ENCODE measurements around the gene GPR55. TPM values are rescaled to one million over a fixed set of nuclear protein-coding genes. Genes with fewer than 3 reads are reported as not detected.

GPR55 gene
- total RNA-seq, 1 experiment from 2014 or later = not detected

GRCh38 chr2:230881840-230882239 is 43.2 kb downstream of the GPR55 start:
- no peak for DNase-seq (ENCODE audit: low read depth)

GRCh38 chr2:230879891-230880290 is 45.2 kb downstream of the GPR55 start:
- no peak for DNase-seq (ENCODE audit: low read depth)

- no peak for DNase-seq (ENCODE audit: low read depth)
Observed at GRCh38 chr2:230879271-230879882, 45.7 kb downstream of the GPR55 start.

DNA sequence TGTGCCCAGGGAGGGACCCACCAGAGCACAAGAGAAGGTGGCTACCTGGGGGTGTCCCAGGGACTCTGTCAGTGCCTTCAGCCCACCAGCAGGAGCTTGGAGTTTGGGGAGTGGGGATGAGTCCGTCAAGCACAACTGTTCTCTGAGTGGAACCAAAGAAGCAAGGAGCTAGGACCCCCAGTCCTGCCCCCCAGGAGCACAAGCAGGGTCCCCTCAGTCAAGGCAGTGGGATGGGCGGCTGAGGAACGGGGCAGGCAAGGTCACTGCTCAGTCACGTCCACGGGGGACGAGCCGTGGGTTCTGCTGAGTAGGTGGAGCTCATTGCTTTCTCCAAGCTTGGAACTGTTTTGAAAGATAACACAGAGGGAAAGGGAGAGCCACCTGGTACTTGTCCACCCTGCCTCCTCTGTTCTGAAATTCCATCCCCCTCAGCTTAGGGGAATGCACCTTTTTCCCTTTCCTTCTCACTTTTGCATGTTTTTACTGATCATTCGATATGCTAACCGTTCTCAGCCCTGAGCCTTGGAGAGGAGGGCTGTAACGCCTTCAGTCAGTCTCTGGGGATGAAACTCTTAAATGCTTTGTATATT is 46.3 kb downstream of the GPR55 start:
- no peak for DNase-seq (ENCODE audit: low read depth)

- DNase-seq (ENCODE audit: low read depth) = no peak
Observed at GRCh38 chr2:230877759-230878598, 47.1 kb downstream of the GPR55 start.

DNA sequence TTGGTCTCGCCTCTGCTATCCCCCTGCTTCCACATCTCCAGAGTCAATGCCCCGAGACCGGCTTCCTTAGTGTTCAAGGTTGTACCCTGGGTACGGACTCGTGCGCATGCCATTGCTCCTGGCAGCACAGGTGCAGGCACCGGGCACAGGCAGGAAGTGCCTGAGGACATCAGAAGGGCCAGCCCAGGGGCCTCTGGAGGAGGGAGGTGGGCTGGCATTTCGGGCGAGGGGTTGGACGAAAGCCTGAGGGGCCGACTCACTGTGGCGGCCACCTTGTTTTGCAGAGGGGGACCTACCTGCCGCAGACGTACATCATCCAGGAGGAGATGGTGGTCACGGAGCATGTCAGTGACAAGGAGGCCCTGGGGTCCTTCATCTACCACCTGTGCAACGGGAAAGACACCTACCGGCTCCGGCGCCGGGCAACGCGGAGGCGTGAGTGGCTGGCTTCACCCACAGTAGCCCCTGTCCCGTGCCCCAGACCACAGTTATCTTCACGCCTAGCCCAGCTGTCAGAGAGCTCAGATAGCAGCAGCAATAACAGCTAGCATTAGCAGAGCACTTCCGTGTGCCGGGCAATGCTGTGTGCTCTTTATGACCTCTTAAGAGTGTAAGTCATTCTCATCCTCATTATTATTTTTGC is 47.8 kb downstream of the GPR55 start:
- DNase-seq (ENCODE audit: low read depth) = no peak

DNA sequence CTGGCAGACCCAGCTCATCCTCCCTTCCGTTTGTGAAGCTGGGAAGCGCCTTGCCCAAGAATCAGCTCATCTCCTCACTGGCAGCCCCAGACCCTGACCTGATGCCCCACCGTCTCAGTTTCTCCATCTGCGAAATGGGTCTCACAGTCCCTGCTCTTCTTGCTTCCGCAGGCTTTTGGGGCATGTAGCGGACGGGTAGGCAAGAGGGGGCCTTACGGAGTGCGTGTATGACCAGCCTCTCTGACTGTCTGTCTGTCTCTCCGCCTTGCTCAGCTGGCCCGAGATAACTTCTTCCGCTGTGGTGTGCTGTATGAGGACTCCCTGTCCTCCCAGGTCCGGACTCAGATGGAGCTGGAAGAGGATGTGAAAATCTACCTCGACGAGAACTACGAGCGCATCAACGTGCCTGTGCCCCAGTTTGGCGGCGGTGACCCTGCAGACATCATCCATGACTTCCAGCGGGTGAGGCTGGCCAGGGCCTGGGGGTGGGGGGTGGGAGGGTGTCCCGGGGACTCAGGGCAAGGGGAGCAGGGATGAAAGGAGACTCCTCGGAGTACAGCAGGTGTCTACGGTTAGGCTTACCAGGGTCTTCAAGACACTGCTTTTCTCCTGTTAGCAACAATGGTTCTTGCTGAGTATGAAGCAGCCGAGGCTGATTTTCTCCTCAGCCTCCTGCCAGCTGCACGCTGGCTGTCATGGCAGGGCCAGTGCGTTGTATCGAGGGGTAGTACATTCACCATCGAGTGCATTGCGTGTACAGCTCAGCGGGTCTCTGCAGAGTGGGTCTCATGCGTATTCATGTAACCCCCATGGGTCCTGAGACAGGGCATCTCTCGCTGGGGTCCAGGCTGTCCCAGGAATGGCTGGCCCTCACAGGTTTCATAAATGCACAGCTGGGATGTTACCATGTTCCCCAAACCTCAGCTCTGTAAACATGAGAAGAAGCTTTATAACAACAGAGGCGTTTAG is 49.4 kb downstream of the GPR55 start:
- DNase-seq (ENCODE audit: low read depth) = no peak

DNA sequence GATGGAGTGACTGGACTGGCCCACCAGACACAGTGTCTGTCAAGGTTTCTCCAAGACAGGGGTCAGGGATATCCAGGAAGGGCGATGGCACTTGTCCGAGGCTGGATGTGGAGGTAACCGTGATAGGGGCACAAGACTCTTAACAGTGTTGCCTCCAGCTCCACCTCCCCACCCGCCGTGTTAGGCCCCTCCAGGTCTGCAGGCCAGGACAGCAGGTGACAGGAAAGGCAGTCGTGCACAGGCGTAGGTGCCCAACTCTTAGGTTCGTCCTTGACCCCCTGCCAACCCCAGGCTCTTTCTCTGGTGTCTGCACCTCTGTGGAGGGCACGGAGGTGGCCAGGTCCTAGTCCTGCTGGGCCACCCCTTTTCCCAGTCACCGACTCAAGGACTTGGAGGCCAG is 50.2 kb downstream of the GPR55 start:
- DNase-seq (ENCODE audit: low read depth) = no peak

DNA sequence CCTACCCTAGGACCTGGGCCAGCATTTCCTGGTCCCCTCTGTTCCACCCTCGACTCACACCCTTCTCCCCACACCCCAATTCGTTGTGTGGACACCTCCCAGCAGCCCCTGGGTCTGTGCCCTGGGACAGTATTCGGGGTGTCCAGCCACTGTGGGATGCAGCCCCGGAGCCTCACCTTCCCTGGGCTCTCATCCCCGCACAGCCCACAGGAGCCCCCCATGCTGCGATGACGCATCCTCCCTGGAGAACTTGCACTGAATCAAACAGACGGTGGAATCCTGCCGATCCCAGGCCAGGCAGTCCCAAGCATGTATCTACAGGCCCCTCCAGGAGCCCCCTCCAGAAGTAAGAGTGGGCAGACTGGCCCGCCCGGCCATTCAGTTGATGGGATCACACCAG is 50.6 kb downstream of the GPR55 start:
- DNase-seq (ENCODE audit: low read depth) = no peak

- no peak for DNase-seq (ENCODE audit: low read depth)
Observed at GRCh38 chr2:230873661-230874401, 51.2 kb downstream of the GPR55 start.

DNA sequence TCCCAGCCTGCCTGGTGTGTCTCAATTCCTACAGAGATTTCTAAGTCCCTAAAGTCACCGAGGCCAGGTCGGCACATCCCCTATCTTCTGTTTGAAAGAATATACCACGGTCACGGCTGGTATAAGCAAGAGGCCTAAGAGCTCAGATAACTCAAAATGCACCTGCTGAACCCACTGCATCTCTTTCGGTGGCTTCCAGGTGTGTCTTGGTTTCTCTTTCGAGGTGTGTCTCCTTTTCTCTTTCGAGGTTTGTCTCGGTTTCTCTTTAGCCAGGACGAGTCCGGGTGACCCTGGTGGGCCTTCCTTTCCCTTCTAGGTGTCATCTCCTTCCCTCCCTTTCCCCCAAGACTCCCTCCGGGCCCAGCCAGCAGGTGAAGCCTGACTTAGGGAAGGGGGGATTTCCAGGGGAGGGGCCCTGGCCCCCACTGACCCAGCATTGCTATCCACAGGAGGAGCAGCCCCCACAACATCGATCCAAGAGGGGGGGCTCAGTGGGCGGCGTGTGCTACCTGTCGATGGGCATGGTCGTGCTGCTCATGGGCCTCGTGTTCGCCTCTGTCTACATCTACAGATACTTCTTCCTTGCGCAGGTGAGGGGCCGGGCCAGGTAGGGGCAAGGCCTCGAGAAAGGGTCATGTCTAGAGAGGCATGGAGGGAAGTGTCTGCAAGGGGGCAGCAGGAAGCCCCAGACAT is 51.9 kb downstream of the GPR55 start:
- no peak for DNase-seq (ENCODE audit: low read depth)

DNA sequence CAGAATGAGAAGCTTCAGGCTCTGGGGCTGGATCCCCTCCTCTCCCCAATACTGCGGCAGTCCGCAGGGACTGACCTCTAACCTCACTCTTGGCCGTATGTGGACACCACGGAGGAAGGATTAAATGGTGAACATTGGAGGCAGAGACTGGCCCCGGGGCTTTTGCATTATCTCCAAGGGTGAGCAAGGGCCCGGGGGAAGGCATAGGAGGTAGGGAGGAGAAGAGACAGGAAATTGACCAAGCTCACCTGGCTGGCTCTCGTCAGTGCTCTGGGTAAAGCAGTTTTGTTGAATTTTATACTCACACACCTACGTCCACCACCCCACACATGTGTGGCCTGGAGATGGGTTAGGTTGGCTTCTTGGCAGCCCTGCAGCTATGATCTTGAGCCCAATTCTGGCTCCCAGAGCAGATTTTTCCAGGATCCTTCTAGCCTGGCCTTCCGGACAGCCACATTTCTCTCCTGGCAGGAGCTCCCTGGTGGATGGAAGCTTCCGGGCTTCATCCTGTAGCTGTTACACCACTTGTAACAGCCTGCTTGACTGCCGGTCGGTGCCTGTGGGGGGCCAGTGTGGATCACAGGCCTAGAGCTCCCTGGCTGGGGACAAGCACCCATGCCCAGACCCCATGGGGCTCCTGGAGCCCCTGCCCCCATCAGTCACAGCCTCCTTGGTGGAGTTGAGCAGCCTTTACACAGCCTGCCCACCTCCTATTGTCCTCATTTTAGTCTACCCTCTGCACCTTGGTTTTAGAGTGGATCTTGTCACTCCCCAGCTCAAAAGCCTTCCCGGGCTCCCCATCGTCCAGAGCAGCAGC is 52.7 kb downstream of the GPR55 start:
- DNase-seq (ENCODE audit: low read depth) = no peak

DNA sequence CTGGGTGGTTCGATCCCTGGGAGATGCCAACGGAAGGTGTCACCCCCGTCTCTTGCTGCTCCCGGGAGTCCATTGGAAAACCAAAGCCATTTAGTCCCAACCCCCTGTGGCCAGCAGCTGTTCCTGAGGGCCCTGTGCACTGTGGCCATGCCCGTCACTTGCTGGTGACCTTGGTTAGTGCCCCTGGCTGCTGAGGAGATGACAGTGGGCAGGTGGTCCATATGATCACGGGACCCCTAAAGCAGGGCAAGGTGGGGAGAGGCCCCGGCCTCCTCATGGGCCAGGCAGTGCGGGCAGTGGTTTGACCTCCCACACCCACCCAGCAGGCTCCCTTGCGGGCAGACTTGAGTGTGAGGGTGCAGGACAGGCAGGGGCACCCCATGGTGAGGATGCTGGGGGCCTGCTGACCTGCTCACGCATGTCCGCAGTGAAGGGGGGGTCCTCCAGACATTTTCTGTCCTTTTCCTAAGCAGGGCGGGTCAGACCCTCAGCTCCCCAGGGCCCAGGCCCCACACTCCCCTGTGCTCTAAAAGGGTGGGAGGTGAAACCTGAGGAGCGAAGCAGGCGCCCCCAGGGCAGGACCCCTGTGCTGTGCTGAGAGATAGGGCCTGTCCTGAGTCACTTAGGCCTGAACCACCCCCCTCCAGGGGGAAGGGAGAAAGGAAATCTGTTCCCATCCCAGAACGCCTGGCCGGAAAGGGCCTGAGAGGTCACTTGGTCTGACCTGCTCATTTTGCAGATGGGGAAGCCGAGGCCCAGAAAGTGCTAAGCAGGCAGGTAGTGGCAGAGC is 53.5 kb downstream of the GPR55 start:
- no peak for DNase-seq (ENCODE audit: low read depth)

- DNase-seq (ENCODE audit: low read depth) = no peak
Observed at GRCh38 chr2:230870544-230871360, 54.3 kb downstream of the GPR55 start.

- no peak for DNase-seq (ENCODE audit: low read depth)
Observed at GRCh38 chr2:230869914-230870543, 55.0 kb downstream of the GPR55 start.

DNA sequence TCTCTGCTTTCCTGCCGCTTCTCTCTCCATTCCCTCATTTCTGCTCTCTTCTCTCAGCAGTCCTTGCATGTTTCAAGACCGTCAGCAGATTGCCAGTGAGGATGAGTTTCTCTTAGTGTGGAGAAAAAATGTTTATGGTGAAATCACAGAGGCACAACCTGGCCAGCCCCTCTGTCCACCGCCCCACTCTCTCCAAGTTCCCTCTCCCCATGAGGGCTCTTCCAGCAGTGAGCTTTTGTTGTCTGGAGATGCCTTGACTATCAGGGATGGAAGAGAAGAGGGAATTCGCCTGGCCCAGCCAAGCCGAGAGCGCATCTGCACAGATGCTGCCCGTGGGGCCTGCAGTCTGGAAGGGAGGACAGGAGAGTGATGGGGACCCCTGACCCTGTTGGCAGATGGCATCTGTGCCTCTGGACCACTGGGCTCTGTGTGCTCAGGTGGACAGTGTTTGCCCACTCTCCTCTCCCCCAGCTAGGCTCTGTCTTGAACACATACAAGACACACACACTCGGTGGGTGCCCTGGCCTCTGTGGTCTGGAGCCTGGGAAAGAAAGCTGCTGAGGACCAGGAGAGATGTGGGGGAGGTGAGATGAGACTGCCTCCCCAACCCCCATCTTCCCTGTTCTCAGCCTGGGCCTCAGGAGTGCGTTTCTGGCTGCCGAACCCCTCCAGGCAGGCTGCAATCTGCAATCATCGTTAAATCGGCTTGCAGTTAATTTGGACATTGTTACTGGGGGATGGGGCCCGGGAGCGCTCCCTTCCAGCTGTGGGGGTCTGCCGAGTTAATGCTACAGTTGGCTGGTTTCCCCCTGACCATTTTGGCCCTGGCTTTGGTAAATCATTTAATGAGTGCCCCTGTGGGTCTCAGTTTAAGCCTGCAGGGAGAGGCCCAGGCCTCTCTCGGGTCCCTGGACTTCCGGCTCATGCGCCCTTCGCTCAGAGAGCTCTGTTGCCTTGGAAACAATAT is 55.8 kb downstream of the GPR55 start:
- no peak for DNase-seq (ENCODE audit: low read depth)

Data from M059J (cell line).